ENCODE results near the gene IQCN. TPM values are rescaled to one million over a fixed set of nuclear protein-coding genes. Genes with fewer than 3 reads are reported as not detected.

Gene IQCN
- total and polyA plus RNA-seq, 12 donors = 0.17 to 7.8 (median 0.96) TPM

GRCh38 chr19:18279266-18279515 is 4.9 kb upstream of the IQCN start:
- DNase-seq (no peak), ATAC-seq (no peak)
- peaks cover 0 to 34% (median 15%) of the 10 kb centered on the region in 9 donors for H3K36me3 ChIP-seq
- intact Hi-C loops (cut with DNase I) = loop anchor here (1.0 to 10.0 kb wide), 10 partner anchors 43 to 138 kb away; partner anchors contain the start of genes LSM4 (in 7 of the 10), SSBP4 (in 3 of the 10) and PGPEP1 (in 1 of the 10)
- H3K4me3 ChIP-seq = peak overlapping the region; percentile 75 to 100 (median 94)
- WGBS, 2 donors = 3% methylated on average over 5 of the region's 5 CpGs
- peaks cover 17 to 67% (median 63%) of the 10 kb centered on the region in 9 donors for H3K4me1 ChIP-seq
- H3K27me3 ChIP-seq = no peaks in the 10 kb centered on the region
- TF ChIP-seq, protein P1, sequence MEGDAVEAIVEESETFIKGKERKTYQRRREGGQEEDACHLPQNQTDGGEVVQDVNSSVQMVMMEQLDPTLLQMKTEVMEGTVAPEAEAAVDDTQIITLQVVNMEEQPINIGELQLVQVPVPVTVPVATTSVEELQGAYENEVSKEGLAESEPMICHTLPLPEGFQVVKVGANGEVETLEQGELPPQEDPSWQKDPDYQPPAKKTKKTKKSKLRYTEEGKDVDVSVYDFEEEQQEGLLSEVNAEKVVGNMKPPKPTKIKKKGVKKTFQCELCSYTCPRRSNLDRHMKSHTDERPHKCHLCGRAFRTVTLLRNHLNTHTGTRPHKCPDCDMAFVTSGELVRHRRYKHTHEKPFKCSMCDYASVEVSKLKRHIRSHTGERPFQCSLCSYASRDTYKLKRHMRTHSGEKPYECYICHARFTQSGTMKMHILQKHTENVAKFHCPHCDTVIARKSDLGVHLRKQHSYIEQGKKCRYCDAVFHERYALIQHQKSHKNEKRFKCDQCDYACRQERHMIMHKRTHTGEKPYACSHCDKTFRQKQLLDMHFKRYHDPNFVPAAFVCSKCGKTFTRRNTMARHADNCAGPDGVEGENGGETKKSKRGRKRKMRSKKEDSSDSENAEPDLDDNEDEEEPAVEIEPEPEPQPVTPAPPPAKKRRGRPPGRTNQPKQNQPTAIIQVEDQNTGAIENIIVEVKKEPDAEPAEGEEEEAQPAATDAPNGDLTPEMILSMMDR (IDR thresholded peaks at IDR 0.05) = no peak
- H3K9me3 ChIP-seq = no peaks in the 10 kb centered on the region
- peak overlapping the region in 9 of 10 donors; percentile 99 to 100 (median 100) for H3K27ac ChIP-seq

DNA sequence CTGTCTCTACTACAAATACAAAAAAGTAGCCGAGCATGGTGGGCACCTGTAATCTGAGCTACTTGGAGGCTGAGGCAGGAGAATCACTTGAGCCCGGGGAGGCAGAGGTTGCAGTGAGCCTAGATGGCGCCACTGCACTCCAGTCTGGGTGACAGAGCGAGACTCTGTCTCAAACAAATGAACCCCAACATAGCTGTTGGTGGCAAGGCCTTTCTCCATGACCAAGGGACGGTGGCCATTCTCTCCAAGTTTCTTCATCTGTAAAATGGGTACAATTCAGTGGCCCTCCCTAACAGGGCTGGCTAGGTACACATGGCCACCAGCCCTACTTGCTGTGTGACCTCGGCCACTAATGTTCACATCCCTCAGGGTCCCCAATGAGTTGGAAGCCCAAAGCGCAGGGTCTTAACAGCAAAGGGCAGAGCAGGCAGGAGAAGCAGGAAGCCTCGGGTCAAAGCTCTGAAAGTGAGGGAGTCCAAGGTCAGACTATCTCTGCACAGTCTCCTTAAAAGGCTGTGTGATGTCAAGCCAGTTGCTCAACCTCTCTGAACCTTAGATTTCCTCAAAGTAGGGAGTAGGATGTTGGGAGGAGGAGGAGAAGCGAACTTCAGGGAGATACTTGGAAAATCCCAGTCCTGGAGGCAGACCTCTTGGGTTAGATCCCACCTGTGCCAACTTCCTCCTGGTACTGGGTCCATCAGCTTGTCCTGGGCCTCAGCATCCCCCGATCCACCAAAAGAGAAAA is 4.4 kb upstream of the IQCN start:
- Histone ChIP-seq H3K9me3 (no peaks in the 10 kb centered on the region), H3K36me3 (peaks cover 0 to 34% (median 15%) of the 10 kb centered on the region in 9 donors), H3K4me3 (peak overlapping the region; percentile 75 to 100 (median 94)), H3K27ac (peak overlapping the region in 8 of 10 donors; percentile 99 to 100 (median 100)), H3K27me3 (no peaks in the 10 kb centered on the region), H3K4me1 (peaks cover 17 to 72% (median 65%) of the 10 kb centered on the region in 9 donors)
- intact Hi-C loops (cut with DNase I) = loop anchor here (1.0 to 10.0 kb wide), 10 partner anchors 44 to 139 kb away; partner anchors contain the start of genes LSM4 (in 7 of the 10), SSBP4 (in 3 of the 10) and PGPEP1 (in 1 of the 10)
- DNase-seq (no peak), ATAC-seq (no peak)
- TF ChIP-seq, protein P1 (IDR thresholded peaks at IDR 0.05) = peak in 5 of 9 donors; percentile 19 to 44 (median 34)
- WGBS, 2 donors = 58 to 66% methylated on average over 10 of the region's 10 CpGs

- Histone ChIP-seq H3K9me3 (no peaks in the 10 kb centered on the region), H3K27ac (peak overlapping the region; percentile 31 to 90 (median 75)), H3K36me3 (peaks cover 0 to 34% (median 15%) of the 10 kb centered on the region in 9 donors), H3K4me3 (peak overlapping the region in 4 of 10 donors; percentile 3 to 18 (median 12)), H3K27me3 (no peaks in the 10 kb centered on the region), H3K4me1 (peaks cover 17 to 58% (median 49%) of the 10 kb centered on the region in 9 donors)
- WGBS, 2 donors = 10 to 21% methylated on average over 13 of the region's 13 CpGs
- peak; percentile 79 to 90 (median 87) for ATAC-seq
- DNase-seq = peak; percentile 88 to 89
- intact Hi-C loops (cut with DNase I) = loop anchor here in 8 of 10 donors (5.0 to 10.0 kb wide), 7 partner anchors 47 to 142 kb away; partner anchors contain the start of genes SSBP4 (in 3 of the 8), LSM4 (in 1 of the 8) and PGPEP1 (in 1 of the 8)
- TF ChIP-seq, protein P1 (IDR thresholded peaks at IDR 0.05) = peak in 4 of 9 donors; percentile 11 to 24 (median 22)
These were observed 617 bp upstream of the IQCN start for GRCh38 chr19:18274781-18275356.

DNA sequence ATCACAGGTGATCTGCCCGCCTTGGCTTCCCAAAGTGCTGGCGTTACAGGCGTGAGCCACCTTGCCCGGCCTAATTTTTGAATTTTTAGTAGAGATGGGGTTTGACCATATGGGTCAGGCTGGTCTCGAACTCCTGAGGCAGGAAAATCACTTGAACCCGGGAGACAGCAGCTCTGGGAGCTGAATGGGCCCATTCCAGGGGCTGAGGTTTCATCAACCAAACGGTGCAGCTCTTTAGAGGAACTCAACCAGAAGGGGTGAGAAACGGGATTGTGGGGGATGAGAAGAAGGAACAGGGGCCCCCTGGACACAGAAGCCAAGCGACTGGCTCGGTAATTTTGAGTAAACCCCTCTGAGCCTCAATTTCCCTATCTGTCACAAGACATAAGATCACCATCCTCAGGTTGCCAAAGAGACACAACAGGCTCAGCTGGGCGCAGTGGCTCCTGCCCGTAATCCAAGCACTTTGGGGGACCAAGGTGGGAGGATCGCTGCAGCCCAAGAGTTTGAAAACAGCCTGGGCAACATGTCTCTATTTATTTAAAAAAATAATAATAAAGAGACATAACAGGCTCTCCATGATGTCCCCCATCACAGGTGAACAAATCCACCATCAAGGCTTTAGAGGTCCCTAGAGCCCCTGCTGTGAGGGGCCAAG is 562 bp downstream of the IQCN start:
- Histone ChIP-seq H3K27me3 (no peaks in the 10 kb centered on the region), H3K36me3 (peaks cover 0 to 36% (median 10%) of the 10 kb centered on the region in 9 donors), H3K9me3 (no peaks in the 10 kb centered on the region), H3K4me1 (peaks cover 12 to 52% (median 44%) of the 10 kb centered on the region in 9 donors), H3K27ac (peak overlapping the region in 5 of 10 donors; percentile 72 to 90 (median 78)), H3K4me3 (no peak overlapping the region)
- no peak for DNase-seq
- intact Hi-C loops (cut with DNase I) = loop anchor here in 2 of 10 donors (10.0 kb wide), 2 partner anchors 131 to 141 kb away; partner anchors contain the start of gene SSBP4 (in 1 of the 2)
- WGBS, 2 donors = 94 to 96% methylated on average over 13 of the region's 13 CpGs
- ATAC-seq = no peak
- TF ChIP-seq, protein P1 (IDR thresholded peaks at IDR 0.05) = no peak
